Liver (tissue), 3 donors: ENCODE results near the gene KRT37.

Experiments used
- CTCF ChIP-seq: fragments of 150-350 bp; IDR thresholded peaks from 2 replicates; pipeline ENCODE4 v1.5.1; 2017; ENCODE audit warnings: improper control_type of control experiment, low read depth, low read length; ENCODE audit not compliant: missing input control
- FOXA1 ChIP-seq: IDR thresholded peaks from 2 replicates; pipeline ENCODE4 v1.6.1; 2016; ENCODE audit warnings: antibody characterized with exemption
- FOXA2 ChIP-seq: IDR thresholded peaks from 2 replicates; pipeline ENCODE4 v1.6.1; 2016; ENCODE audit warnings: antibody characterized with exemption
- JUND ChIP-seq, 2 donors: IDR thresholded peaks; 2 replicates each; pipeline ENCODE4 v1.6.1; 2016; ENCODE audit warnings: antibody characterized with exemption in 2 of 2
- MAX ChIP-seq: IDR thresholded peaks from 2 replicates; pipeline ENCODE4 v1.6.1; 2016; ENCODE audit warnings: antibody characterized with exemption
- RXRA ChIP-seq, 2 donors: IDR thresholded peaks; 2 replicates each; pipeline ENCODE4 v1.6.1; 2017 to 2018; ENCODE audit warnings: antibody characterized with exemption in 2 of 2, mild to moderate bottlenecking in 1 of 2
- TAF1 ChIP-seq: conservative IDR thresholded peaks from 2 replicates; pipeline ENCODE4 v1.6.1; 2016; ENCODE audit warnings: antibody characterized with exemption, mild to moderate bottlenecking
- donor health status: healthy.
- donor health status: healthy.

GRCh38 chr17:41429667-41430066 lies 5.3 kb upstream of the KRT37 start:
- TF ChIP-seq CTCF, result no peak
- TF ChIP-seq RXRA (IDR thresholded peaks at IDR 0.05), result no peak
- TF ChIP-seq TAF1, result no peak
- TF ChIP-seq JUND (IDR thresholded peaks at IDR 0.05), result no peak
- TF ChIP-seq MAX, result no peak
- no peak for TF ChIP-seq FOXA1
- no peak for TF ChIP-seq FOXA2
